A549 treated with GW870086 at 1 μM for 4 hours (cell line): ENCODE results near the gene DEFB119. TPM values are rescaled to one million over a fixed set of nuclear protein-coding genes. Genes with fewer than 3 reads are reported as not detected.

ENCODE experiments used
- total RNA-seq: library from RNA; stranded (reverse); fragments of 200-300 nt; extraction: Qiagen RNA extraction; gene quantifications from 5 replicates; pipeline ENCODE4 v1.2.3, GENCODE V29; 2022; ENCODE audit warnings: low read depth

Gene DEFB119, protein sequence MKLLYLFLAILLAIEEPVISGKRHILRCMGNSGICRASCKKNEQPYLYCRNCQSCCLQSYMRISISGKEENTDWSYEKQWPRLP
- not detected in 5 replicates for total RNA-seq

DNA sequence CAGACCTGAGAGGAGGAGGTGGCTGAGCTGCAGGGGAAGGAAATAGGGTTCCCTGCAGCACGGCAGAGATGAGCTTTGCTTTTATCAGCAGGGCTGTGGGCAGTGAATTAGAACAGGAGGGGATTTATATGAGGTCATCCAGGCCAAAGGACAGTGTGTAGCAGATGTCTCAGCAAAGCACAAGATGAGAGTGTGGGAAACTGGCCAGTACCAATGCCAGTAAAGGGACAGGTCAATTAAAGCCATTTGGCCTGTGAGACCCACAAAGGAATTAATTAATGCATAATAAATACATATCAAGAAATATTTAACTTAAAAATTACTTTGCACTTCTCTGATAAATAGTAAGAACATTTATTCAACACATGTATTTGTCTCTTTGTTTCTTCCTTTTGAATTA lies at the start of gene DEFB119:
DEFB119 (minus strand) TSS at position 101 of the 400 bp plus-strand sequence. CDS start 107 bp downstream, outside the sequence.

DNA sequence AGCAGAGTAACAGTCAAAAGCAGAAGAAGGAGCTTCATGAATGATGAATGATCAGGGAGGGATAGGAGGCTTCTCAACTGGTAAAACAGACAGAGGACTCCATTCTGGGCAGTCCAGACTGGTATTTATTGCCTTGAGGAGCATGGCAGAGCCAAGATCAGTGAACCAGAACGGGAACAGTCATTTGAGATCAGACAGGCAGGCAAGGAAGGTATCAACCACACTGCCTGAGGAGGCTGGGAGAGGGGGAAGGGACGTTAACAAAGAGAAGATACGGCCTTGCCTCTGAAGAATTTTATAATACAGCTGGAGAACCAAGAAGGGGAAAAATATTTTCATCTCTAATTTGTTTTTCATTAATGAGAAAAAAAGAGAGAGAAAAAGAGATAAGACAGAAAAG lies 15.7 kb upstream of the DEFB119 start, which contains the start of gene DEFB121:
DEFB121 (minus strand) TSS at position 101 of the 400 bp plus-strand sequence; CDS start at position 38, 63 bp downstream.

DNA sequence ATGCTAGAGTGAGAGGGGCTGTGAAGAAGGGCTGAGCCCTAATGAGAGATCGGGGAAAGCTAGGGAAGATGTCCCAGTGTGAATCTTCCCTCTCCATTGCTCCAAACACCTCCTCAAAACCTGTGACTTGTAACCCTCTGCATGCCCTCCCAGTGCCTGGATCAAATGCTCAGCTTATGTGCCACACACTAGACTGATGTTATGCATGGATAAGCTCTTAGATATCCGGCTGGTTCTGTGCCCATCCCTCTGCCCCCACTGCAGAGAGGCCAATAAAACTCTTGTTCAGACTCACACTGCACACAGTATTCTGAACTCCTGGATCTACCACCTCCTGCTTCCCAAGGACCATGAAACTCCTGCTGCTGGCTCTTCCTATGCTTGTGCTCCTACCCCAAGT lies 22.1 kb downstream of the DEFB119 start, which contains the start of gene DEFB118:
DEFB118 (plus strand) TSS at position 301 of the 400 bp plus-strand sequence; CDS start at position 351, 50 bp downstream.

Other genes starting within 250 kb of the DEFB119 start
- gene DEFB115, start 132.9 kb downstream of the DEFB119 start, total RNA-seq = not detected in 5 replicates
- gene DEFB116, start 82.0 kb downstream of the DEFB119 start, total RNA-seq = not detected in 5 replicates
- gene DEFB118, start 22.0 kb downstream of the DEFB119 start, total RNA-seq = not detected in 5 replicates
- not detected in 5 replicates for gene DEFB121, start 15.6 kb upstream of the DEFB119 start, total RNA-seq
- gene DEFB123, start 50.0 kb upstream of the DEFB119 start, total RNA-seq = not detected in 5 replicates
- not detected in 5 replicates for gene DEFB124, start 84.5 kb upstream of the DEFB119 start, total RNA-seq
- gene REM1, start 84.7 kb upstream of the DEFB119 start, total RNA-seq = 0.39 to 0.82 TPM (median 0.56 TPM) in 5 replicates
- gene HM13, start 123.9 kb upstream of the DEFB119 start, total RNA-seq = 201 to 275 TPM (median 252 TPM) in 5 replicates
- 385 to 513 TPM (median 425 TPM) in 5 replicates for gene ID1, start 214.7 kb upstream of the DEFB119 start, total RNA-seq
- gene COX4I2, start 247.3 kb upstream of the DEFB119 start, total RNA-seq = not detected in 5 replicates